Colon (tissue), 2 donors: ENCODE data around the gene MRFAP1.

Source experiments
- FAIRE-seq: peaks from 2 replicates; lab custom pipeline; 2012; peaks lifted over from hg19 to GRCh38; lab: Jason Lieb, UNC
- donor health status: control.
- donor health status: control.

The MRFAP1 gene

GRCh38 chr4:6640292-6641163 lies at the start of gene MRFAP1:
Gene MRFAP1, plus strand, starts transcription at chr4:6640685. Its CDS starts 178 bp downstream, at chr4:6640863.
- FAIRE-seq, result no peak

GRCh38 chr4:6591313-6591712 lies 49.2 kb upstream of the MRFAP1 start:
- FAIRE-seq, result no peak

GRCh38 chr4:6591781-6592180 lies 48.7 kb upstream of the MRFAP1 start:
- no peak for FAIRE-seq

GRCh38 chr4:6592804-6593563 lies 47.5 kb upstream of the MRFAP1 start:
- FAIRE-seq, result no peak

GRCh38 chr4:6594341-6594740 lies 46.1 kb upstream of the MRFAP1 start:
- no peak for FAIRE-seq

- no peak for FAIRE-seq
Observed at GRCh38 chr4:6594826-6595355, 45.6 kb upstream of the MRFAP1 start.

- no peak for FAIRE-seq
Observed at GRCh38 chr4:6595897-6596537, 44.5 kb upstream of the MRFAP1 start.

GRCh38 chr4:6596948-6597347 lies 43.5 kb upstream of the MRFAP1 start:
- no peak for FAIRE-seq

GRCh38 chr4:6598127-6598526 lies 42.4 kb upstream of the MRFAP1 start:
- no peak for FAIRE-seq

GRCh38 chr4:6598641-6599040 lies 41.8 kb upstream of the MRFAP1 start:
- no peak for FAIRE-seq

- no peak for FAIRE-seq
Observed at GRCh38 chr4:6601661-6602250, 38.7 kb upstream of the MRFAP1 start.

- FAIRE-seq, result no peak
Observed at GRCh38 chr4:6602289-6602688, 38.2 kb upstream of the MRFAP1 start.

- FAIRE-seq, result no peak
Observed at GRCh38 chr4:6603128-6603527, 37.4 kb upstream of the MRFAP1 start.

GRCh38 chr4:6605114-6605513 lies 35.4 kb upstream of the MRFAP1 start:
- FAIRE-seq, result no peak

- no peak for FAIRE-seq
Observed at GRCh38 chr4:6605605-6606004, 34.9 kb upstream of the MRFAP1 start.

GRCh38 chr4:6606465-6607235 lies 33.8 kb upstream of the MRFAP1 start:
- no peak for FAIRE-seq

- FAIRE-seq, result no peak
Observed at GRCh38 chr4:6607368-6608055, 33.0 kb upstream of the MRFAP1 start.

- no peak for FAIRE-seq
Observed at GRCh38 chr4:6608758-6609414, 31.6 kb upstream of the MRFAP1 start.

- FAIRE-seq, result no peak
Observed at GRCh38 chr4:6609415-6610079, 30.9 kb upstream of the MRFAP1 start.
